Esophagus squamous epithelium (tissue), 5 donors: ENCODE results near the gene PSKH1. TPM values are rescaled to one million over a fixed set of nuclear protein-coding genes. Genes with fewer than 3 reads are reported as not detected.

Experiments used
- DNase-seq: peaks from one replicate; lab custom pipeline; 2025; lab: John Stamatoyannopoulos, UW
- H3K27ac ChIP-seq, 4 donors: fragments of 200-600 bp; sonication (generic); one replicate each; pipeline ENCODE4 v1.5.1; 2016 to 2019; ENCODE audit warnings: mild to moderate bottlenecking in 1 of 4
- H3K27me3 ChIP-seq, 4 donors: fragments of 200-600 bp; sonication (generic); 1 replicate in 3 of 4; 2 replicates in 1 of 4; pipeline versions ENCODE4 v1.5.1 to v1.6.0; 2017 to 2021; ENCODE audit warnings: antibody characterized with exemption in 1 of 4
- H3K36me3 ChIP-seq, 3 donors: fragments of 200-600 bp; sonication (generic); one replicate each; pipeline ENCODE4 v1.5.1; 2016 to 2019
- H3K4me1 ChIP-seq, 3 donors: fragments of 200-600 bp; sonication (generic); one replicate each; pipeline ENCODE4 v1.5.1; 2017 to 2019
- H3K4me3 ChIP-seq, 4 donors: fragments of 200-600 bp; sonication (generic); 1 replicate in 3 of 4; 2 replicates in 1 of 4; pipeline ENCODE4 v1.5.1; 2016 to 2019; ENCODE audit warnings: mild to moderate bottlenecking in 2 of 4, moderate library complexity in 1 of 4
- H3K9me3 ChIP-seq, 3 donors: fragments of 200-600 bp; sonication (generic); one replicate each; pipeline ENCODE4 v1.5.1; 2016 to 2019
- CTCF ChIP-seq, 6 experiments: fragments of 450-650 bp in 4 of 6; fragments of 200-600 bp in 2 of 6; sonication (generic) in 2 of 6; IDR thresholded peaks; one replicate each; pipeline ENCODE4 v1.5.1; 2016 to 2019; ENCODE audit warnings: antibody characterized with exemption in 6 of 6, mild to moderate bottlenecking in 4 of 6, moderate library complexity in 4 of 6
- POLR2A ChIP-seq, 4 donors: fragments of 450-650 bp; IDR thresholded peaks; one replicate each; pipeline ENCODE4 v1.6.1; 2017; ENCODE audit warnings: antibody characterized with exemption in 4 of 4, mild to moderate bottlenecking in 4 of 4, moderate library complexity in 3 of 4
- WGBS, 2 donors: methylation state at CpG; one replicate each; pipeline ENCODE4 v1.1.5; 2018; 5-methylcytosine and 5-hydroxymethylcytosine counted together
- intact Hi-C: fragments of 100-400 bp; cut with DNase I; formaldehyde crosslinking; loops from one replicate; pipeline ENCODE4 v1.15.0; 2022
- total RNA-seq, 4 donors: library from RNA; depleted of rRNA; stranded (reverse); fragments of >200 nt; gene quantifications; one replicate each; pipeline ENCODE4 v1.1.0, GENCODE V29; 2016
- donor health status: DM: yes; HTN: yes; CAD: no.

Gene PSKH1
- total RNA-seq, 4 donors from 2014 or later = 8.5 to 18.3 (median 13.8) TPM

- H3K27me3 ChIP-seq = no peaks in the 10 kb centered on the region
- no peak overlapping the region for H3K4me3 ChIP-seq
- H3K9me3 ChIP-seq = no peaks in the 10 kb centered on the region
- peaks cover 19 to 27% (median 20%) of the 10 kb centered on the region in 3 donors for H3K4me1 ChIP-seq
- WGBS, 2 donors = 80 to 83% methylated on average over 1 of the region's 6 CpGs
- no peak for TF ChIP-seq CTCF (IDR thresholded peaks at IDR 0.05)
- no peak for DNase-seq
- intact Hi-C loops = no loop called here
- no peak overlapping the region for H3K27ac ChIP-seq
- peaks cover 54 to 76% (median 70%) of the 10 kb centered on the region in 3 donors for H3K36me3 ChIP-seq
Observed at GRCh38 chr16:67878232-67878631, 14.8 kb upstream of the PSKH1 start.

- H3K4me1 ChIP-seq = peaks cover 14 to 26% (median 18%) of the 10 kb centered on the region in 3 donors
- no peak for TF ChIP-seq POLR2A (IDR thresholded peaks at IDR 0.05)
- TF ChIP-seq CTCF (IDR thresholded peaks at IDR 0.05) = no peak
- intact Hi-C loops = no loop called here
- H3K36me3 ChIP-seq = peaks cover 54 to 82% (median 75%) of the 10 kb centered on the region in 3 donors
- no peak for DNase-seq
- H3K4me3 ChIP-seq = no peak overlapping the region
- no peak overlapping the region for H3K27ac ChIP-seq
- H3K27me3 ChIP-seq = no peaks in the 10 kb centered on the region
- no peaks in the 10 kb centered on the region for H3K9me3 ChIP-seq
- WGBS, 2 donors = 90 to 97% methylated on average over 5 to 8 of the region's 9 CpGs
Observed at GRCh38 chr16:67878846-67879245, 14.2 kb upstream of the PSKH1 start.

- Histone ChIP-seq H3K4me1 (peaks cover 14 to 26% (median 18%) of the 10 kb centered on the region in 3 donors), H3K27ac (no peak overlapping the region), H3K36me3 (peaks cover 54 to 89% (median 75%) of the 10 kb centered on the region in 3 donors), H3K4me3 (no peak overlapping the region), H3K9me3 (no peaks in the 10 kb centered on the region), H3K27me3 (no peaks in the 10 kb centered on the region)
- WGBS, 2 donors = 90% methylated on average over 6 to 8 of the region's 12 CpGs
- TF ChIP-seq POLR2A (IDR thresholded peaks at IDR 0.05) (no peak), CTCF (IDR thresholded peaks at IDR 0.05) (no peak)
- DNase-seq = no peak
- intact Hi-C loops = no loop called here
Observed at GRCh38 chr16:67879462-67879861, 13.6 kb upstream of the PSKH1 start.

GRCh38 chr16:67879936-67880335 is 13.1 kb upstream of the PSKH1 start:
- no peak for TF ChIP-seq CTCF (IDR thresholded peaks at IDR 0.05)
- TF ChIP-seq POLR2A (IDR thresholded peaks at IDR 0.05) = no peak
- no peaks in the 10 kb centered on the region for H3K27me3 ChIP-seq
- no peaks in the 10 kb centered on the region for H3K9me3 ChIP-seq
- DNase-seq = no peak
- 83 to 86% methylated on average over 2 to 3 of the region's 5 CpGs for WGBS, 2 donors
- H3K4me1 ChIP-seq = peaks cover 12 to 26% (median 18%) of the 10 kb centered on the region in 3 donors
- no peak overlapping the region for H3K27ac ChIP-seq
- peaks cover 54 to 92% (median 75%) of the 10 kb centered on the region in 3 donors for H3K36me3 ChIP-seq
- H3K4me3 ChIP-seq = no peak overlapping the region
- intact Hi-C loops = loop anchor here (5.0 kb wide), 1 partner anchor 42 kb away; no protein-coding TSS in a partner anchor

GRCh38 chr16:67880584-67880983 is 12.5 kb upstream of the PSKH1 start:
- H3K27ac ChIP-seq = no peak overlapping the region
- H3K9me3 ChIP-seq = no peaks in the 10 kb centered on the region
- no peaks in the 10 kb centered on the region for H3K27me3 ChIP-seq
- no peak for TF ChIP-seq CTCF (IDR thresholded peaks at IDR 0.05)
- TF ChIP-seq POLR2A (IDR thresholded peaks at IDR 0.05) = no peak
- peaks cover 11 to 24% (median 13%) of the 10 kb centered on the region in 3 donors for H3K4me1 ChIP-seq
- peaks cover 54 to 98% (median 75%) of the 10 kb centered on the region in 3 donors for H3K36me3 ChIP-seq
- intact Hi-C loops = loop anchor here (5.0 kb wide), 1 partner anchor 42 kb away; no protein-coding TSS in a partner anchor
- 90 to 100% methylated on average over 2 to 3 of the region's 13 CpGs for whole genome bisulfite sequencing, 2 donors
- DNase-seq = no peak
- H3K4me3 ChIP-seq = no peak overlapping the region
